CD4-positive, alpha-beta T cell treated with Interleukin-17A for 4 hours (primary cell): ENCODE results near the gene ADARB1.
"Not testable (repeated sequence)": the region's sequence is repeated elsewhere in the genome, so short reads cannot be mapped to it uniquely, and the experiment has no call there.

Experiments
- DNase-seq: peaks from one replicate; pipeline ENCODE4 v3.0.0-alpha.2; 2020; ENCODE audit warnings: mixed read lengths

ADARB1 gene

GRCh38 chr21:45122432-45123132, 48.2 kb downstream of the ADARB1 start:
- DNase-seq = no peak

GRCh38 chr21:45123440-45123839, 49.1 kb downstream of the ADARB1 start:
- DNase-seq = no peak

DNA sequence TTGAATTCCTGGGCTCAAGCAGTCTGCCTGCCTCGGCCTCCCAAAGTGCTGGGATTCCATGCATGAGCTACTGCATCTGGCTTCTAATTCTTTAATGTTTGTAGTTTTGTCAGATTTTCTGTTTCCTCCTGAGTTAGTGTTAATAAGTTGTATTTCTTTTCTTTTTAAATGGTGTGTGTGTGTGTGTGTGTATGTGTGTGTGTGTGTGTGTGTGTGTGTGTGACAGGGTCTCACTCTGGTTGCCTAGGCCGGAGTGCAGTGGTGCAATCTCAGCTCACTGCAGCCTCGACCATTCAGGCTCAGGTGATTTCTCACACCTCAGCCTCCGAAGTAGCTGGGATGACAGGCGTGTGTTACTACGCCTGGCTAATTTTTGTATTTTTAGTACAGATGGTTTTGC, 50.2 kb downstream of the ADARB1 start:
- DNase-seq = no peak

DNA sequence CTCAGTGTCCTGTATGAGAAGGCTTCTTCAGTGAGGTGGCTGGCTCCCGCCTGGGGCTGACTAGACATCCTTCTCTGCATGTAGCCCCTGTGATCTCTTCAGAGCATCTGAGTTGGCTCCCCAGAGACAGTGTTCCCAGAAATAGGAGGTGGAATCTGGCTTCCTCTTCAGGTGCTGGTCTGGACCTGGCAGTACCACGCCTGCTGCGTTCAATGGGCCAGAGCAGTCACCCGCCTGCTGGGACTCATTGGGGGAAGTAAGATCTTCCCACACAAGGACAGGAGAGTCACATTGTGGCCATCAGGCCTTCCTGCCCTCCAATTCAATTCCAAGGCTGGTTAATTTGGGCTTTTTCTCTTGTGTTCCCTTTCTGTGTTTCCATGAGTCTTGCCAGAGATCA, 51.0 kb downstream of the ADARB1 start:
- DNase-seq = no peak

DNA sequence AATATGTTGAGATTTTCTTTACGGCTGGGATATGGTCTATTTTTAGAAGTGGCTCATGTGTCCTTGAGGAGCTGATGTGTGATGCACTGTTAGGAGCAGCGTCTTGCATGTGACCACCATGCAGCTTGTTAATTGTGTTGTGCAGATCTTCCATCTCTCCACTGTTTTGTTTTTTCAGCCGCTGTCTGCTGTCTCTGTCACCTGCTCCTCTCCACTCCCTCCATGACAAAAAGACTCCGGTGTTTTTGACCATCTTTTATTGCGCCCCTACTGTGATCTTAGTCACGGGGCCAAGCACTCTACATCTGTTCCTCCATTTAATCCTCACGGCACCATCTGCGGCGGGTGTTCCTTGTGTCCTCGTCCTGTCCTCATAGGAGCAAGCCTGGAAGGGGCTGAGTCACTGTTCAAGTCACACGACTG, 51.8 kb downstream of the ADARB1 start:
- DNase-seq = no peak

DNA sequence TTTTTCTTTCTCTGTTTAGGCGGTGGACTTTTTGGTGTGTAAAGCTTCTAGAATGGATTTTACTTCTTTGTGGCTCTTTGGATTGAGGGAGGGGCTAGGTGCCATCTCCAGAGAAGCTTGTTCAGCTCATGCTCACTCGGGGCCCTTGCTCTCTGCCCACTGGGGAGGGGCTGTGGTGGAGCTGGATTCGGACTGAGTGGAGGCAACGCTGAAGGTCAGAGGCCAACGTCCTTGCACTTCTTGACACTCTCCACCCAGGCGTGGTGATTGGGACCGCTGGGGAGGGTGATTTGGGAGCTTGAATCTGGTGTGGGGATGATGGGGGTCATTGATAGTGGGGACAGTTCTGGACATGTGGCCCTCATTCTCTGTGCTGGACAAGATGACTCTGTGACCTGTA, 52.6 kb downstream of the ADARB1 start:
- DNase-seq = no peak

DNA sequence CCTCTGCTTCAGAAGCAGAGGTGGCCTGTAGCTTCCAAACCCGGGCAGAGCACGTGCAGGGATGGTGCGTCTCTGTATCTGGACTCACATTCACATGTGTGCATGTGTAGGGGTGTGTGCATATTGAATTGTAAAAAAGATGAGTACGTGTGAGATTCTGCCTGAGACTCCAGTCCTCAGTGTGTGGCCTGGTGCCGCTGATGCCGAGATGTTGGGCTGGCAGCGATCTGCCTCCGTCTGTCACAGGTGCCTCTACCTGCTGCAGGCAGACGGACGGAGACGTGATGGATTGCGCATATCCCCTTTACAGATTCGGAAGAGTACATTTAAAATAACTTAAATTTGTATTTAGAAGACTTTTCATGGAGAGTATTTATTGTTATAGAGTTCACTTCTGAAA, 53.6 kb downstream of the ADARB1 start:
- DNase-seq = no peak

GRCh38 chr21:45128613-45129188, 54.3 kb downstream of the ADARB1 start:
- DNase-seq = peak; percentile 85

GRCh38 chr21:45129189-45129923, 55.0 kb downstream of the ADARB1 start:
- DNase-seq = no peak

DNA sequence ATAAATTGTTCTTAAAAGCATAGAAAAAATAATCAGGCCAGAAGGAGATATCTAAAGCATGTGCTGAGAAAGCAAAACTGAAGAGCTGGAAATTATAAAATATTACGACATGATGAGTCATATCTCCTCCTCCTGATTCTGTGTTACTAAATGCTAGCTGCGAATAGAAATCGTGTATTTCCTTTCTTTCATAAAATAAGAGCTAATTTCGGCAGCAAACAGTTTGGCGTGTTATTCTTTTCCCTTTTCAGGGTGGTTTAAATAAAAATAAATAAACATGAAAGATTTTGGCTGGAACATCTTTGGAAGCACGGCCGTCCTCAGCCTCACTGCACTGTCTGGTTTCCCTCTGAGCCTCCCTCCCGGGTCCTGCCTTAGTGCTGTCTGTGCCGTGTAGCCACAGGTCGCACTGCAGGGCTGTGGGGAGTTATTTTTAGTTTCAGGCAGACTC, 56.0 kb downstream of the ADARB1 start:
- DNase-seq = no peak

DNA sequence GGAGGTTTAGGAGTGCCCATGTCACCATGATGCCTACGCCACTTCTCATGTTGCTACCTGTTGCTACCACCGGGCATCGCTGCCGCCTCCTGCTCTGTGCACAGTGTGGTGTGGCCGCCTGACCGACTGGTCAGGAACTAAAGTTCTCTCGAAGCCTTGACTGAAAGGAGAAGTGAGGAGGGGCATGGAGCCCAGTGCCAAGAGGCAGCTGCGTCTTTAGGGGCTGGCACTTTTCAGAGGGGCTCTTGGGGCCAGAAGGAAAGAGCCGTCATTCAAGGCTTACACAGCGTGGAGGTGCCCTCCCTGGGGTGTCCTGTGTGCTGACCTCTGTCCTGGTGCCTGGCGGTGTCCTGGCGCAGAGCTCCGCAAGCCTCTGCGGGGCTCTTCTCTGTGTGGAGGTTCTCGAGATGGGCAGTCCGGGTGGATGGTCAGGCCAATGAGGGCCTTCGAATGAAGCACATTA, 57.2 kb downstream of the ADARB1 start:
- no peak for DNase-seq

DNA sequence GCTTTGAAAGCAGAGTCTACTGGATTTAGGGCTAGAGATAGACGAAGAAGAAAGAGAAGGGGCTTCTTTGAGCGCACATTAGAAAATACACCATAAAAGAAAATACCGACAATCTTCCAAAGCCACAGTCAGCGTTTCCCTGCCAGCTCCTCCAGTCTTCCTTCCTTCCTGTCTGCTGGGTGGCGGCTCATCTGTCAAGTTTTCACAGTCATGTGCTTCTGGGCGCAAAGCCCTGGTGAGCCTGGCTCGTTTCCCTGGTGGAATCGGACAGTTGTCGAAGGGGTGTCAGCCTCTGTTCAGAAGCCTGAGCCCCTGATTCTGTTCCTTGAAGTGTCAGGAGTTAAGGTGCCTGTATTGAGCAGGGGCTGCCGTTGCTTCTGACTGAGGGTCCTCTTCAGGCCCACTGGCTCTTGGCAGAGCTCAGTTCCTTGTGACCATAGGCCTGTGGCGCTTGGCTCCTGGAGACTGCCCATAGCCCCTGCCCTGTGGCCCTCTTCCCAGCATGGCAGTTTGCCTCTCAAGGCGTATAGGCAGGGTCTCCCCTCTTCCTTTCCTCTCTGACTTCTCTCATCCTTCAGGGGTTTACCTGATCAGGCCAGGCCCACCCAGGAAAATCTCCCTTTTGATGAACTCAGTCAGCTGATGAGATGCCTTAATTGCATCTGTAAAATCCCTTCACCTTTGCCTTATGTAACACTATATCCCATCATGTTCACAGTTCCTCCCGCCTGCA, 58.6 kb downstream of the ADARB1 start:
- no peak for DNase-seq

DNA sequence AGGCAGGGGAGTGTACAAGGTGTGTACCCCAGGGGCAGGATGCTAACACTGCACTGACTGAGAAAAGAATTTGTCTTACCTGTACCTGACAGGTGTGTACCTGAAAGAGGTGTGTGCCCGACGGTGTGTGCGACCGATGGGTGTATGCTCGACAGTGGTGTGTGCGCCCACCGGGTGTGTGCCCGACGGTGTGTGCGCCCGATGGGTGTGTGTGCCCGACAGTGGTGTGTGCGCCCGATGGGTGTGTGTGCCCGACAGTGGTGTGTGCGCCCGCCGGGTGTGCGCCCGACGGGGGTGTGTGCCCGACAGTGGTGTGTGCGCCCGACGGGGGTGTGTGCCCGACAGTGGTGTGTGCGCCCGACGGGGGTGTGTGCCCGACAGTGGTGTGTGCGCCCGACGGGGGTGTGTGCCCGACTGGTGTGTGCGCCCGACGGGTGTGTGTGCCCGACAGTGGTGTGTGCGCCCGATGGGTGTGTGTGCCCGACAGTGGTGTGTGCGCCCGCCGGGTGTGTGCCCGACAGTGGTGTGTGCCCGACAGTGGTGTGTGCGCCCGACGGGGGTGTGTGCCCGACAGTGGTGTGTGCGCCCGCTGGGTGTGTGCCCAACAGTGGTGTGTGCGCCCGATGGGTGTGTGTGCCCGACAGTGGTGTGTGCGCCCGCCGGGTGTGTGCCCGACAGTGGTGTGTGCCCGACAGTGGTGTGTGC, 59.3 kb downstream of the ADARB1 start:
- DNase-seq = not testable (repeated sequence)

- no peak for DNase-seq
Measured at GRCh38 chr21:45134279-45135076, 60.1 kb downstream of the ADARB1 start.

DNA sequence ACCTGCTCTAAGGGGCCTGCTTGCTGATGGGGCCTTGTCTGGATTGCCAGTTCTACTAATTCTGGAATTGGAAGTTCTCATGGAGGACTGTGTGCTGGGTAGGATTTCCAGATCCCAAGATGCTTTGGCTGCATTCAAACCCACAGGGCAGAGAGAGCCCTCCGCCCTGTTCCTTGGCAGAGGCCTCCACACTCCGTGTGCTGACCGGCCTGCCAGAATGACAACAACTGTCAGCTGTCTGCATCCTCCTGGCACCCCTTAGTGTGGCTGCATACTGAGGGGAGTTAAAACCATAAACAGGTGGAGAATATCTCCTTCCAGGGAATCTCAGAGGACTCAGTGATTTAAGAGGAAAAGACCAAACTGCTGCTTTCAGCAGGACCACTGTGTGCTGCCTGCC, 60.7 kb downstream of the ADARB1 start:
- DNase-seq = no peak

DNA sequence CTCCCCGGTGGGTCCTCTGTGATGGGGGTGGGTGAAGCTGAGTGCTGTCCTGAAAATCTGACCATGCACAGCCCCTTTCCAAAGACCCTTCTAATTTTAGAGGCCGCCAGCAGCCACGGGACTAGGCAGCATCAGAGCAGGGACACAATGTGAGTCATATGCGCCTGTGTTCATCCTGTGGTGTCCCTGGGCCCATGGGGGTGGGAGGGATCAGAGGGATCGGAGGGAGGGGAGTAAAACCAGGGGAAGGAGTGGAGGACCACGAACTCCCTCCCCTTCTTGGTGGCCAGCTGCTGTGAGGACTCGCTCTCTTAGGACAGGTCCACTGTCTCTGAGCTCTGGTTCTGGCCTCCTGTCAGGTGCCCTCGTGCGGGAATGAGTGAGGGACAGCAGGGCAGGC, 61.5 kb downstream of the ADARB1 start:
- no peak for DNase-seq

DNA sequence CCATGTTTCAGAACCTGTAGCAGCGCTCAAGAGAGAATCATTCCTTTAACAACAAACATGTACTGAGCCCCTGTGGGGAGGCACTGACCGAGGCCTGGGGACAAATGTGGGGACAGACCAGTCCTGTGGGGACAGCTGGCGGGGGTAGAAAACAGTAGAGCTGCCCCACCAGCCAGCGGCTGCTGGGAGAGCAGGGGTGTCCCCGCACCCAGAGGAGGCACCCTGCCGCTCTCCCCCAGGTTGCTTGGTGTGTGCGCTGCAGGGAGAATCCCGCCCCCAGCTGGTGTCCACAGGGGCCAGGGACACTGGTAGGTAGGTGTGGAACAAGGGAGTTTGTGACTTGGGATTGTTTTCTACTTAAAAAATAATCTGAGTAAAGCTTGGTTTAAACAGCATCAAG, 62.1 kb downstream of the ADARB1 start:
- DNase-seq = no peak

DNA sequence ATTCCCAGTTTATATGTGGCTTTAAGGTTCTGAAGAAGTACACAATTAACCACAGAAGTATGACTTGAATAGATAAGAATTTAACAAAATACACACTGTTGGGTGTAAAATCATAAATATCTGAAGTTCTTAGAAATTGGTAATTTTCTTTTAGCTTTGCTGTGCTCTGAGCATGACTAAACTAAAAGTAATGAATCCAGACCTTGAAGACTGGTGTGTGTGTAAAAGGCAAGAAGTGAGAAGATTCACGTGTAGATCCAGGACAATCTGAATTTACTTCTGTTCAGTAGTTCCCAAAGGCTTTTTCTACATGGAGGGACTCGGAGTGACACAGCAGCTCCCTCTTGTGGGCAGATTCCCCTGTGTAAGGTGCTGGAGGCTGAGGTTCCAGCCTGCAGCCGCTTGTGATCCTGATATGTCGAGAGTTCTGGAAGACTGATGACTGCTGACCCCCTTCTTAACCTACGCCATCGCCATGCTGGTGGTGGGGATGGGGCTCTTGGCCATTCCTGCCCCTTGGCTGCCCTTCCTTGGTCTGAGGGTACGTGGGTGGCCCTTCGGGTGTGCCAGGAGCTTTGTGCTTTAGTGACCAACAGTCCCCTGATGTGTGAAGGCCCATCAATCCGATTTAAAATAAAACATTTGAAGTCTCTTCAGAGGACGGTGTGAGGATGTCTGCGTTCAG, 62.7 kb downstream of the ADARB1 start:
- peak; percentile 77 for DNase-seq

GRCh38 chr21:45137612-45137937, 63.2 kb downstream of the ADARB1 start:
- no peak for DNase-seq

DNA sequence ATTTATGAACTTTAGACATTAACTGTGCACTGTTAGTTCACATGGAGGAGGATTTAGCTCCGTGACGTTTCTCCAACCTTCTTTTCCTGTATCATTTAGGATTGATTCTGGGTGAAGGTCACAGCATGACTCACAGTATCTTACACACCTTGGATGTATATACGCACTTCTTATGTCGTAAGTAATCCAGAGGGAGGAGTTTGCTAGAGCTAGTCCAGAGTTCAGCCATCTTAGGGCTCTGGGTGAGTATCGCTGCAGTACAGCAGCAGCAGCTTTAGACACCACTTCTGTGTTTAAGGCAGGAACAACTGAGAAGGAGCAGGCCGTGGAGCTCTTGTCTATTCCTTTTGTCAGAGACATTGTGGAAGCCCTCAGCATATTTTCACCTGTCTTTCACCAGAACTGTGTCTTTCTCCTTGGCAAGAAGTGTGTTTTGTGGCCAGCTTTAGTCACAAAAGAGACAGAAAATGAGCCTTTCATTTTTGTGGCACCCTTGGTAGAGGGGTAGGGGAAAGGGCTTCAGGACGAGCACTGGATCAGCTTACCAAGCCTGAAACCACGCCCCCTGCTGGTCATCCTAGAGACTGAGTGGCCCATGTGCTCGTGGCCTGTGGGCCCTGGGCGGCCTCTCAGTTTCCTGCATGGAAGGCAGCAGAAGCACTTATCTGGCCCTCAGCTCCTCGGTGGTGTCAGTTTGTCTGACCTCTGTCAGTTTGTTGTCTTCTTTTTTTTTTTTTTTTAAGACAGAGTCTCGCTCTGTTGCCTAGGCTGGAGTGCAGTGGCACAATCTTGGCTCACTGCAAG, 64.0 kb downstream of the ADARB1 start:
- peak; percentile 85 for DNase-seq

DNA sequence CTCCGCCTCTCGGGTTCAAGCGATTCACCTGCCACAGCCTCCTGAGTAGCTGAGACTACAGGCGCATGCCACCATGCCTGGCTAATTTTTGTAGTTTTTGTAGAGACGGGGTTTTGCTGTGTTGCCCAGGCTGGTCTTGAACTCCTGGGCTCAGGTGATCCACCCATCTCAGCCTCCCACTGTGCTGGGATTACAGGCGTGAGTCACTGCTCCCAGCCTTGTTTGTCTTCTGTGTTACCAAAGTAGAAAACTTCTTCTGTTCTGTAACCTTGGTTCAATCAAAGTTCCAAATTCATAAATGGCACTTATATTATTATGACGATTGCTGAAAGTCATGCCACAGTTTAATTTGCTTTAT, 64.6 kb downstream of the ADARB1 start:
- DNase-seq = not testable (repeated sequence)
